Kidney epithelial cell (primary cell): ENCODE measurements around the gene CDK14. TPM values are rescaled to one million over a fixed set of nuclear protein-coding genes. Genes with fewer than 3 reads are reported as not detected.

Source experiments
- DNase-seq: peaks from one replicate; pipeline ENCODE4 v3.0.0-alpha.2; 2010; ENCODE audit warnings: low read depth
- H3K27me3 ChIP-seq: 2 replicates; pipeline ENCODE4 v1.6.0; 2011; ENCODE audit warnings: low read length; ENCODE audit not compliant: control insufficient read depth, insufficient read depth
- H3K36me3 ChIP-seq: 2 replicates; pipeline ENCODE4 v1.5.1; 2011; ENCODE audit warnings: low read length; ENCODE audit not compliant: control insufficient read depth, insufficient read depth
- H3K4me3 ChIP-seq: 2 replicates; pipeline ENCODE4 v1.5.1; 2011; ENCODE audit warnings: low read depth, mild to moderate bottlenecking, control low read depth, low read length
- CTCF ChIP-seq: IDR thresholded peaks from 2 replicates; pipeline ENCODE4 v1.5.1; 2011; ENCODE audit warnings: mild to moderate bottlenecking, moderate library complexity, low read length, control low read depth, inconsistent platforms; ENCODE audit not compliant: insufficient read depth, poor library complexity, severe bottlenecking
- total RNA-seq: library from RNA; depleted of rRNA; stranded (reverse); fragments of >200 nt; gene quantifications from 2 replicates; pipeline ENCODE4 v1.2.3, GENCODE V29; 2015

The CDK14 gene
- total RNA-seq, 1 donor from 2014 or later: 18.2 TPM

GRCh38 chr7:90894122-90894521, 298.0 kb downstream of the CDK14 start:
- DNase-seq: no peak
- TF ChIP-seq CTCF: no peak
- Histone ChIP-seq H3K36me3 (no peaks in the 10 kb centered on the region), H3K27me3 (no peaks in the 10 kb centered on the region), H3K4me3 (no peak overlapping the region)

GRCh38 chr7:90896458-90896857, 300.3 kb downstream of the CDK14 start:
- no peaks in the 10 kb centered on the region for H3K36me3 ChIP-seq
- H3K27me3 ChIP-seq: no peaks in the 10 kb centered on the region
- H3K4me3 ChIP-seq: no peak overlapping the region
- TF ChIP-seq CTCF: no peak
- DNase-seq: no peak

GRCh38 chr7:90897961-90898469, 301.9 kb downstream of the CDK14 start:
- H3K36me3 ChIP-seq: no peaks in the 10 kb centered on the region
- H3K27me3 ChIP-seq: no peaks in the 10 kb centered on the region
- DNase-seq: no peak
- no peak for TF ChIP-seq CTCF
- H3K4me3 ChIP-seq: no peak overlapping the region

- no peak for TF ChIP-seq CTCF
- DNase-seq: no peak
- H3K4me3 ChIP-seq: no peak overlapping the region
- no peaks in the 10 kb centered on the region for H3K36me3 ChIP-seq
- no peaks in the 10 kb centered on the region for H3K27me3 ChIP-seq
These were observed 304.7 kb downstream of the CDK14 start for GRCh38 chr7:90900628-90901356.

- no peak for DNase-seq
- Histone ChIP-seq H3K36me3 (no peaks in the 10 kb centered on the region), H3K4me3 (no peak overlapping the region), H3K27me3 (no peaks in the 10 kb centered on the region)
- no peak for TF ChIP-seq CTCF
These were observed 307.7 kb downstream of the CDK14 start for GRCh38 chr7:90903841-90904240.

- DNase-seq: no peak
- H3K36me3 ChIP-seq: no peaks in the 10 kb centered on the region
- no peaks in the 10 kb centered on the region for H3K27me3 ChIP-seq
- no peak for TF ChIP-seq CTCF
- H3K4me3 ChIP-seq: no peak overlapping the region
These were observed 314.0 kb downstream of the CDK14 start for GRCh38 chr7:90910136-90910535.
